HL-60 (cell line): ENCODE results near the gene YKT6.

Source experiments
- DNase-seq, 2 experiments: peaks; one replicate each; pipeline ENCODE4 v3.0.0-alpha.2; 2010 to 2020; ENCODE audit warnings: low read depth in 1 of 2, low spot score in 1 of 2
- H3K27ac ChIP-seq: fragments of 250-450 bp; sonication (Bioruptor Pico); replicated peaks from 2 replicates; pipeline ENCODE4 v1.5.1; 2020; ENCODE audit warnings: mild to moderate bottlenecking, moderate library complexity
- H3K27me3 ChIP-seq: fragments of 250-450 bp; sonication (Bioruptor Pico); 2 replicates; pipeline ENCODE4 v1.5.1; 2021; ENCODE audit warnings: mild to moderate bottlenecking, moderate library complexity; ENCODE audit not compliant: insufficient read depth, poor library complexity, severe bottlenecking
- H3K4me3 ChIP-seq: replicated peaks from 2 replicates; pipeline ENCODE4 v1.5.1; 2011; ENCODE audit warnings: mild to moderate bottlenecking, control low read depth, low read length; ENCODE audit not compliant: insufficient read depth
- GABPA ChIP-seq: IDR thresholded peaks from 2 replicates; pipeline ENCODE4 v1.6.1; 2012; ENCODE audit warnings: low read depth
- POLR2AphosphoS5 ChIP-seq: IDR thresholded peaks from 2 replicates; pipeline ENCODE4 v1.6.1; 2012; ENCODE audit warnings: low read depth
- REST ChIP-seq: IDR thresholded peaks from 2 replicates; pipeline ENCODE4 v1.6.1; 2012; ENCODE audit warnings: low read depth; ENCODE audit not compliant: insufficient replicate concordance
- SPI1 ChIP-seq: IDR thresholded peaks from 2 replicates; pipeline ENCODE4 v1.6.1; 2012; ENCODE audit warnings: low read depth, mild to moderate bottlenecking, borderline replicate concordance
- TF ChIP-seq, protein P1 (sequence below): IDR thresholded peaks from one replicate; pipeline ENCODE4 v1.5.1; 2011; ENCODE audit warnings: low read length, control low read depth, inconsistent platforms; ENCODE audit not compliant: insufficient read depth

Gene YKT6

GRCh38 chr7:44251269-44251668 lies 50.5 kb downstream of the YKT6 start:
- no peak for DNase-seq
- no peaks in the 10 kb centered on the region for H3K27me3 ChIP-seq
- no peak overlapping the region for H3K4me3 ChIP-seq
- TF ChIP-seq REST (no peak), GABPA (no peak), POLR2AphosphoS5 (no peak), SPI1 (no peak)
- TF ChIP-seq, protein P1, sequence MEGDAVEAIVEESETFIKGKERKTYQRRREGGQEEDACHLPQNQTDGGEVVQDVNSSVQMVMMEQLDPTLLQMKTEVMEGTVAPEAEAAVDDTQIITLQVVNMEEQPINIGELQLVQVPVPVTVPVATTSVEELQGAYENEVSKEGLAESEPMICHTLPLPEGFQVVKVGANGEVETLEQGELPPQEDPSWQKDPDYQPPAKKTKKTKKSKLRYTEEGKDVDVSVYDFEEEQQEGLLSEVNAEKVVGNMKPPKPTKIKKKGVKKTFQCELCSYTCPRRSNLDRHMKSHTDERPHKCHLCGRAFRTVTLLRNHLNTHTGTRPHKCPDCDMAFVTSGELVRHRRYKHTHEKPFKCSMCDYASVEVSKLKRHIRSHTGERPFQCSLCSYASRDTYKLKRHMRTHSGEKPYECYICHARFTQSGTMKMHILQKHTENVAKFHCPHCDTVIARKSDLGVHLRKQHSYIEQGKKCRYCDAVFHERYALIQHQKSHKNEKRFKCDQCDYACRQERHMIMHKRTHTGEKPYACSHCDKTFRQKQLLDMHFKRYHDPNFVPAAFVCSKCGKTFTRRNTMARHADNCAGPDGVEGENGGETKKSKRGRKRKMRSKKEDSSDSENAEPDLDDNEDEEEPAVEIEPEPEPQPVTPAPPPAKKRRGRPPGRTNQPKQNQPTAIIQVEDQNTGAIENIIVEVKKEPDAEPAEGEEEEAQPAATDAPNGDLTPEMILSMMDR = no peak
- no peak overlapping the region for H3K27ac ChIP-seq

- Histone ChIP-seq H3K27me3 (no peaks in the 10 kb centered on the region), H3K27ac (no peak overlapping the region), H3K4me3 (no peak overlapping the region)
- TF ChIP-seq REST (no peak), GABPA (no peak), SPI1 (no peak), POLR2AphosphoS5 (no peak)
- TF ChIP-seq, protein P1 = no peak
- no peak for DNase-seq
Observed at GRCh38 chr7:44251881-44252280, 51.1 kb downstream of the YKT6 start.

GRCh38 chr7:44256459-44256858 lies 55.7 kb downstream of the YKT6 start:
- Histone ChIP-seq H3K4me3 (no peak overlapping the region), H3K27ac (no peak overlapping the region), H3K27me3 (no peaks in the 10 kb centered on the region)
- DNase-seq = no peak
- TF ChIP-seq, protein P1 = no peak
- TF ChIP-seq GABPA = no peak
- TF ChIP-seq REST = no peak
- no peak for TF ChIP-seq POLR2AphosphoS5
